Measurements from ENCODE around the gene CHRNG.

- TF ChIP-seq POLR2A (IDR thresholded peaks at IDR 0.05) (no peak), CTCF (IDR thresholded peaks at IDR 0.05) (no peak), EP300 (IDR thresholded peaks at IDR 0.05) (no peak)
Observed at GRCh38 chr2:232524771-232525170, 14.7 kb upstream of the CHRNG start.
